K562 (cell line): ENCODE measurements around the gene PHYHD1. TPM values are rescaled to one million over a fixed set of nuclear protein-coding genes. Genes with fewer than 3 reads are reported as not detected.

Experiments
- ATAC-seq: fragments of 200-7000 bp; cut with Tn5 transposase; 3 replicates; pipeline ENCODE4 v1.9.1; 2020; ENCODE audit warnings: moderate library complexity
- BruUV-seq: library from RNA; stranded (reverse); fragments of 400-500 nt; replicated peaks from 2 replicates; lab custom pipeline; 2021; lab: Mats Ljungman, UMichigan
- CTCF ChIA-PET: fragments of 300-600 bp; formaldehyde crosslinking; extraction: SDS; loops from one replicate; lab custom pipeline; 2021; ENCODE audit warnings: low intra/inter-chr PET ratio; lab: Yijun Ruan, JAX
- POLR2A ChIA-PET: fragments of 300-600, 350-650 bp; sonication (Branson Sonifier 250); formaldehyde crosslinking; extraction: SDS; loops from one replicate; lab custom pipeline; 2021; ENCODE audit warnings: antibody characterized with exemption, inconsistent platforms; lab: Yijun Ruan, JAX
- DNase-seq, 4 experiments: peaks; one replicate each; pipeline versions ENCODE4 v3.0.0 to v3.0.0-alpha.2; 2011 to 2018; ENCODE audit warnings: low spot score in 3 of 4, mixed read lengths in 3 of 4; ENCODE audit errors: extremely low read depth in 1 of 4
- FAIRE-seq: peaks from 2 replicates; lab custom pipeline; 2011; peaks lifted over from hg19 to GRCh38; lab: Jason Lieb, UNC
- H2AFZ ChIP-seq: 2 replicates; pipeline ENCODE4 v1.6.0; 2011; ENCODE audit warnings: low read depth, low read length, control low read depth, inconsistent platforms
- H3K27ac ChIP-seq: fragments of 200-600 bp; 3 replicates; pipeline ENCODE4 v1.8.0; 2011; ENCODE audit warnings: low read depth, mild to moderate bottlenecking, control low read depth, inconsistent platforms, low read length, moderate library complexity, mixed read lengths; ENCODE audit errors: extremely low read depth
- H3K27me3 ChIP-seq, 2 experiments: fragments of 300-600 bp in 1 of 2; 2 replicates in 1 of 2; 3 replicates in 1 of 2; pipeline versions ENCODE4 v1.6.0 to v1.8.0; 2011; ENCODE audit warnings: inconsistent platforms in 2 of 2, low read length in 2 of 2, mild to moderate bottlenecking in 1 of 2, mixed read lengths in 1 of 2, moderate library complexity in 1 of 2; ENCODE audit not compliant: control insufficient read depth in 2 of 2, insufficient read depth in 2 of 2
- H3K36me3 ChIP-seq: fragments of 300-600 bp; 3 replicates; pipeline ENCODE4 v1.8.0; 2011; ENCODE audit warnings: mild to moderate bottlenecking, low read length, inconsistent platforms; ENCODE audit not compliant: control insufficient read depth, insufficient read depth
- H3K4me1 ChIP-seq, 2 experiments: fragments of 200-600 bp in 1 of 2; replicated peaks in 1 of 2; 2 replicates in 1 of 2; 3 replicates in 1 of 2; pipeline versions ENCODE4 v1.5.1 to v1.8.0; 2011; ENCODE audit warnings: inconsistent platforms in 2 of 2, low read length in 2 of 2, mild to moderate bottlenecking in 1 of 2, mixed read lengths in 1 of 2, moderate library complexity in 1 of 2; ENCODE audit not compliant: control insufficient read depth in 2 of 2, insufficient read depth in 2 of 2
- H3K4me2 ChIP-seq: 2 replicates; pipeline ENCODE4 v1.6.1; 2011; ENCODE audit warnings: low read length, control low read depth, inconsistent platforms, mixed read lengths; ENCODE audit not compliant: insufficient read depth
- H3K4me3 ChIP-seq: fragments of 200-600 bp; sonication (generic), shearing (Covaris generic); 2 replicates; pipeline ENCODE4 v1.5.1; 2016; ENCODE audit warnings: control low read depth, inconsistent platforms
- H3K79me2 ChIP-seq: fragments of 200-600 bp; 3 replicates; pipeline ENCODE4 v1.8.0; 2011; ENCODE audit warnings: low read length, inconsistent platforms; ENCODE audit not compliant: control insufficient read depth, insufficient read depth
- H3K9ac ChIP-seq, 2 experiments: 2 replicates each; pipeline versions ENCODE4 v1.6.0 to v1.6.1; 2011; ENCODE audit warnings: low read depth in 2 of 2, low read length in 2 of 2, control low read depth in 1 of 2, inconsistent platforms in 1 of 2, mild to moderate bottlenecking in 1 of 2, mixed read lengths in 1 of 2; ENCODE audit not compliant: insufficient read depth in 1 of 2
- H3K9me1 ChIP-seq: one replicate; pipeline ENCODE4 v1.6.0; 2011; ENCODE audit warnings: inconsistent platforms, mild to moderate bottlenecking, low read length, moderate library complexity; ENCODE audit not compliant: control insufficient read depth, insufficient read depth
- H3K9me3 ChIP-seq: replicated peaks from 2 replicates; pipeline ENCODE4 v1.5.1; 2011; ENCODE audit warnings: low read depth, low read length, inconsistent platforms; ENCODE audit not compliant: control insufficient read depth, insufficient read depth
- H4K20me1 ChIP-seq: replicated peaks from 2 replicates; pipeline ENCODE4 v1.6.1; 2011; ENCODE audit warnings: low read length, inconsistent platforms, mixed read lengths; ENCODE audit not compliant: control insufficient read depth, insufficient read depth
- FOXK1 ChIP-seq: sonication (generic); formaldehyde crosslinking; IDR thresholded peaks from 2 replicates; pipeline ENCODE4 v1.8.0; 2022; ENCODE audit warnings: missing genetic modification reagents, mild to moderate bottlenecking, borderline replicate concordance
- NONO ChIP-seq, 2 experiments: fragments of 200-400 bp in 1 of 2; fragments of 450-650 bp in 1 of 2; formaldehyde crosslinking in 1 of 2; IDR thresholded peaks; 2 replicates each; pipeline ENCODE4 v1.6.1; 2017; ENCODE audit warnings: low read depth in 2 of 2, mild to moderate bottlenecking in 2 of 2, moderate library complexity in 2 of 2, low read length in 1 of 2
- SREBF2 ChIP-seq: sonication (generic); formaldehyde crosslinking; IDR thresholded peaks from 2 replicates; pipeline ENCODE4 v1.4.0; 2020; ENCODE audit warnings: mild to moderate bottlenecking, missing genetic modification reagents
- ZBTB8A ChIP-seq: fragments of 450-650 bp; IDR thresholded peaks from 2 replicates; pipeline ENCODE4 v1.6.1; 2018; ENCODE audit warnings: mild to moderate bottlenecking, moderate library complexity; ENCODE audit not compliant: partially characterized antibody
- ZNF121 ChIP-seq: sonication (generic); formaldehyde crosslinking; conservative IDR thresholded peaks from 2 replicates; pipeline ENCODE4 v1.8.0; 2022; ENCODE audit warnings: missing genetic modification reagents
- WGBS: fragments of 100-300 bp; shearing (Covaris generic); methylation state at CpG from one replicate; pipeline ENCODE4 v1.1.6; 2016; ENCODE audit warnings: low coverage, mixed read lengths; ENCODE audit not compliant: insufficient coverage; ENCODE audit errors: missing lambda C conversion rate; 5-methylcytosine and 5-hydroxymethylcytosine counted together
- in situ Hi-C: fragments of 300-500 bp; cut with MboI; formaldehyde crosslinking; loops from 4 replicates; pipeline ENCODE4 v1.15.0; 2018; ENCODE audit warnings: inconsistent platforms, mixed read lengths
- intact Hi-C: fragments of 100-400 bp; cut with micrococcal nuclease; formaldehyde crosslinking; loops from 2 replicates; pipeline ENCODE4 v1.14.2; 2022
- polyA plus RNA-seq, 8 experiments: library from polyadenylated mRNA; depleted of rRNA in 4 of 8; stranded (reverse) in 5 of 8; unstranded in 3 of 8; fragments of >200 nt; fragmentation: Nextera tagmentation in 2 of 8; fragmentation: Illumina TruSeq in 1 of 8; extraction: Ambion mirVana in 2 of 8; extraction: Trizol in 1 of 8; gene quantifications; 2 replicates each; pipeline versions ENCODE4 v1.2.1 to v1.2.3, GENCODE V29; 2011 to 2014; ENCODE audit warnings: inconsistent platforms in 1 of 8, missing spikeins in 1 of 8
- total RNA-seq, 7 experiments: library from RNA; depleted of rRNA in 6 of 7; stranded (reverse); fragments of >200 nt in 6 of 7; fragmentation: Illumina TruSeq in 2 of 7; extraction: Trizol in 2 of 7; gene quantifications; 2 replicates each; pipeline versions ENCODE4 v1.2.1 to v1.2.3, GENCODE V29; 2011 to 2021; ENCODE audit warnings: low replicate concordance in 1 of 7
- TF ChIP-seq, protein P1 (sequence below), 2 experiments: fragments of 450-650 bp in 1 of 2; sonication (generic) in 1 of 2; formaldehyde crosslinking in 1 of 2; IDR thresholded peaks in 1 of 2; conservative IDR thresholded peaks in 1 of 2; 2 replicates each; pipeline versions ENCODE4 v1.6.1 to v1.8.1; 2016 to 2023; ENCODE audit warnings: mild to moderate bottlenecking in 2 of 2, moderate library complexity in 2 of 2, inconsistent platforms in 1 of 2, missing genetic modification reagents in 1 of 2

Gene PHYHD1
- total and polyA plus RNA-seq, 9 of the 15 experiments (the other 6 are each of a cell fraction or from before 2014, with no cell fraction given): 0.36 to 1.3 (median 0.80) TPM

DNA sequence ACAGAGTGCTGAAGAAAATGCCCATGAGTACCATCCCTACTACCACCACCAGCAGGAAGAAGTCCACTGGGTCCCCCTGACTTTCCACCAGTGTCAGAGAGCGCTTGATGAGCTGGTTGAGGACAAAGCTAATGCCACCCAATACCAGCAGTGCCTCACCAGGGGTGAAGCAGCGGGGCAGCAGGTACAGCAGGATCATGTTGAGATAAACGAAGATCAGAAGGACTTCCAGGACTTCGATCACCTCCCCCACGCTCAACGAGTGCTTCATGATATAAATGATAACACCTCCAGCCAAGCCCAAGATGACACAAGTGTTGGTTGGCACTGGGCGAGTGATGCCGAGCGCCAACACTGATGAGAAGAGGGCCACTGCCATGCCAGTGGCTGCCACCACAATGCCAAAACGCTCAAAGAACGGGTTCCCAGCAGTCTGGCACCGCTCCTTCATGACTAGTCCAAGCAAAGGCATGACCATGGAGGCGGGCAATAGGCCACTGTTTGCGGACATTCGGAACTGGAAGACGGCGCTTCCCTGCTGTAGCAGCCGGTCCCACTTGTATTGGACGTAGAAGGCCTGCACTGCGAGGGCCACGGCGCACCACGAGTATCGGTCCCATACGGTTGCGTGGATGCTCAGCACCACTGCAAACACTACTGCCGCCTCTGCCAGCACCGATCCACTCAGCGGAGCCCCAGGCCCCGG is 25.9 kb downstream of the PHYHD1 start:
- Histone ChIP-seq H3K9ac (peak overlapping the region; percentile 92 to 94), H3K36me3 (peaks cover 42% of the 10 kb centered on the region), H4K20me1 (no peaks in the 10 kb centered on the region), H2AFZ (peak overlapping the region; percentile 89), H3K9me3 (no peaks in the 10 kb centered on the region), H3K4me1 (peaks cover 25 to 42% of the 10 kb centered on the region in 2 experiments), H3K9me1 (no peaks in the 10 kb centered on the region), H3K79me2 (peaks cover 55% of the 10 kb centered on the region), H3K27ac (peak overlapping the region; percentile 90), H3K4me2 (peak overlapping the region; percentile 97), H3K4me3 (peak overlapping the region; percentile 78), H3K27me3 (no peaks in the 10 kb centered on the region)
- no peak for FAIRE-seq
- TF ChIP-seq ZNF121 (peak; percentile 28; the same call in 1 of the 2 replicates), NONO (IDR thresholded peaks at IDR 0.05; ENCODE audit: low read depth in 2 of 2, low read length in 1 of 2) (no peak), SREBF2 (0 out of 2 replicates have a peak, but pooled peaks have one; percentile 25), ZBTB8A (no peak), FOXK1 (peak; percentile 48; the same call in 1 of the 2 replicates)
- TF ChIP-seq, protein P1, sequence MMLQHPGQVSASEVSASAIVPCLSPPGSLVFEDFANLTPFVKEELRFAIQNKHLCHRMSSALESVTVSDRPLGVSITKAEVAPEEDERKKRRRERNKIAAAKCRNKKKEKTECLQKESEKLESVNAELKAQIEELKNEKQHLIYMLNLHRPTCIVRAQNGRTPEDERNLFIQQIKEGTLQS (IDR thresholded peaks at IDR 0.05): no peak
- TF ChIP-seq, protein P1 (CRISPR knock-in tag; conservative IDR thresholded peaks at IDR 0.05): no peak
- CTCF ChIA-PET: no interaction called here
- POLR2A ChIA-PET: no interaction called here
- 8% methylated on average over 30 of the region's 30 CpGs for WGBS
- peak; percentile 42 for ATAC-seq
- in situ Hi-C loops: no loop called here
- TSS peak; percentile 83 for BruUV-seq
- DNase-seq: peak in 2 of 4 experiments; percentile 32 to 52
- intact Hi-C loops: no loop called here
